CD4-positive, alpha-beta T cell (primary cell): Measurements from ENCODE around the gene TSKU. TPM values are rescaled to one million over a fixed set of nuclear protein-coding genes. Genes with fewer than 3 reads are reported as not detected.

Experiments used
- ATAC-seq: fragments of 200-7000 bp; cut with Tn5 transposase; one replicate; pipeline ENCODE4 v1.10.0; 2022; ENCODE audit warnings: mild to moderate bottlenecking; ENCODE audit not compliant: poor library complexity
- CTCF ChIA-PET: fragments of 350-600 bp; sonication (Branson Sonifier 250); formaldehyde crosslinking; loops from one replicate; lab custom pipeline; 2021; ENCODE audit warnings: antibody characterized with exemption, inconsistent platforms; lab: Charles Lee
- POLR2A ChIA-PET: fragments of 350-600 bp; sonication (Branson Sonifier 250); formaldehyde crosslinking; loops from one replicate; lab custom pipeline; 2021; ENCODE audit warnings: antibody characterized with exemption, inconsistent platforms; lab: Charles Lee
- DNase-seq, 14 experiments: peaks; one replicate each; pipeline ENCODE4 v3.0.0-alpha.2; 2013 to 2020; ENCODE audit warnings: mixed read lengths in 2 of 14
- H3K27ac ChIP-seq, 2 donors: one replicate each; pipeline versions ENCODE4 v1.5.1 to v1.7.0; 2013; ENCODE audit warnings: low read length in 2 of 2, low read depth in 1 of 2, mild to moderate bottlenecking in 1 of 2
- H3K27me3 ChIP-seq, 2 experiments: 1 replicate in 1 of 2; 2 replicates in 1 of 2; pipeline versions ENCODE4 v1.6.1 to v1.7.0; 2013; ENCODE audit warnings: low read length in 2 of 2, control low read depth in 1 of 2, mild to moderate bottlenecking in 1 of 2, moderate library complexity in 1 of 2; ENCODE audit not compliant: insufficient read depth in 2 of 2, control insufficient read depth in 1 of 2
- H3K36me3 ChIP-seq: one replicate; pipeline ENCODE4 v1.6.1; 2013; ENCODE audit warnings: low read length, control low read depth; ENCODE audit not compliant: insufficient read depth
- H3K4me1 ChIP-seq: one replicate; pipeline ENCODE4 v1.6.1; 2013; ENCODE audit warnings: low read length, control low read depth; ENCODE audit not compliant: insufficient read depth
- H3K4me3 ChIP-seq: one replicate; pipeline ENCODE4 v1.5.1; 2013; ENCODE audit warnings: mild to moderate bottlenecking, low read length, moderate library complexity
- H3K9me3 ChIP-seq, 2 experiments: 1 replicate in 1 of 2; 2 replicates in 1 of 2; pipeline versions ENCODE4 v1.6.1 to v1.7.0; 2013; ENCODE audit warnings: low read length in 2 of 2, mild to moderate bottlenecking in 2 of 2, control low read depth in 1 of 2, moderate library complexity in 1 of 2; ENCODE audit not compliant: control insufficient read depth in 1 of 2, insufficient read depth in 1 of 2
- H3K27ac Mint-ChIP-seq: one replicate; pipeline ENCODE4 v1.8.0; 2020; ENCODE audit warnings: mixed read lengths
- H3K27me3 Mint-ChIP-seq: one replicate; pipeline ENCODE4 v1.8.0; 2021; ENCODE audit warnings: mixed read lengths
- H3K36me3 Mint-ChIP-seq: one replicate; pipeline ENCODE4 v1.8.0; 2021; ENCODE audit warnings: low read depth, mixed read lengths
- H3K4me1 Mint-ChIP-seq: one replicate; pipeline ENCODE4 v1.8.0; 2021; ENCODE audit warnings: low read depth, mixed read lengths
- H3K4me3 Mint-ChIP-seq: one replicate; pipeline ENCODE4 v1.8.0; 2020; ENCODE audit warnings: mild to moderate bottlenecking, mixed read lengths
- H3K9me3 Mint-ChIP-seq: one replicate; pipeline ENCODE4 v1.8.0; 2020; ENCODE audit warnings: mixed read lengths
- CTCF ChIP-seq: fragments of 200-600 bp; IDR thresholded peaks from one replicate; pipeline ENCODE4 v1.8.0; 2022; ENCODE audit warnings: antibody characterized with exemption, mild to moderate bottlenecking
- intact Hi-C, 2 experiments: fragments of 100-400 bp; cut with DNase I in 1 of 2; cut with micrococcal nuclease in 1 of 2; formaldehyde crosslinking; loops; one replicate each; pipeline versions ENCODE4 v1.15.1 to v1.9.0; 2023 to 2025; cut with DNase I, micrococcal nuclease
- total RNA-seq, 174 experiments: library from RNA in 2 of 174; stranded (reverse) in 2 of 174; gene quantifications; one replicate each; pipeline ENCODE4 v1.2.3 and lab custom pipeline; 2021 to 2026

The TSKU gene
- total RNA-seq, 2 experiments from 2014 or later = 0.06 TPM; not detected in 1

DNA sequence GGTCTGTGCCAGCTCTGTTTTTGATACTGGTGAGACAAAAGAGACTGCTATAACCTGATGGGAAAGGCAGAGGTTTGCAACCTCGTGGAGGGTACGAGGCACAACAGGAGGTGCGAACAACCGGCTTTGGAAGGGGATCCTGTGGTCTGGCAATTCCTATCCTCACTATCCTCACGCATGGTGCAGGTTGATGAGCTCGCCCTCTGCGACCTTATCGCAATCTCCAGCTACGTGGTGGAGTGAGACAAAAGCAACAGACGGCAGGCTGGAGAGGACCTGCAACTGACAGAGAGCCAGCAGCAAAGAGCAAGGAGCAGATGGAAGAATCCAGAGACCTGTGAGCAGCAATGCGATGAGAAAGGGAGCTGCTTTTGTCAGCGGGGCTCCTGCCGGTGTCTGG, 47.3 kb upstream of the TSKU start:
- H3K36me3 ChIP-seq = no peaks in the 10 kb centered on the region
- no peaks in the 10 kb centered on the region for H3K9me3 ChIP-seq
- Mint-ChIP-seq H3K4me1 (no peaks in the 10 kb centered on the region), H3K36me3 (no peaks in the 10 kb centered on the region), H3K27me3 (no peaks in the 10 kb centered on the region), H3K27ac (no peak overlapping the region), H3K4me3 (no peak overlapping the region), H3K9me3 (no peaks in the 10 kb centered on the region)
- DNase-seq (no peak), ATAC-seq (no peak)
- no peaks in the 10 kb centered on the region for H3K27me3 ChIP-seq
- no peak overlapping the region for H3K4me3 ChIP-seq
- no peak overlapping the region for H3K27ac ChIP-seq
- ChIA-PET POLR2A (no interaction called here), CTCF (no interaction called here)
- intact Hi-C loops = loop anchor here (2.0 to 10.0 kb wide), 2 partner anchors 183 to 879 kb away; no protein-coding TSS in a partner anchor
- peaks cover 3% of the 10 kb centered on the region for H3K4me1 ChIP-seq
- no peak for TF ChIP-seq CTCF

- no peak for TF ChIP-seq CTCF
- Mint-ChIP-seq H3K4me3 (no peak overlapping the region), H3K9me3 (no peaks in the 10 kb centered on the region), H3K27me3 (no peaks in the 10 kb centered on the region), H3K27ac (no peak overlapping the region), H3K36me3 (no peaks in the 10 kb centered on the region), H3K4me1 (no peaks in the 10 kb centered on the region)
- no peaks in the 10 kb centered on the region for H3K27me3 ChIP-seq
- H3K27ac ChIP-seq = no peak overlapping the region
- ChIA-PET CTCF (no interaction called here), POLR2A (no interaction called here)
- H3K9me3 ChIP-seq = no peaks in the 10 kb centered on the region
- no peak overlapping the region for H3K4me3 ChIP-seq
- intact Hi-C loops = loop anchor here in 1 of 2 experiments (10.0 kb wide), 1 partner anchor 879 kb away; no protein-coding TSS in a partner anchor
- H3K36me3 ChIP-seq = no peaks in the 10 kb centered on the region
- H3K4me1 ChIP-seq = peaks cover 3% of the 10 kb centered on the region
- DNase-seq (no peak), ATAC-seq (no peak)
Measured at GRCh38 chr11:76736266-76736665, 46.9 kb upstream of the TSKU start.

- TF ChIP-seq CTCF = no peak
- ChIA-PET CTCF (no interaction called here), POLR2A (no interaction called here)
- Mint-ChIP-seq H3K9me3 (no peaks in the 10 kb centered on the region), H3K27ac (no peak overlapping the region), H3K36me3 (no peaks in the 10 kb centered on the region), H3K4me3 (no peak overlapping the region), H3K27me3 (no peaks in the 10 kb centered on the region), H3K4me1 (no peaks in the 10 kb centered on the region)
- Histone ChIP-seq H3K4me1 (peaks cover 3% of the 10 kb centered on the region), H3K36me3 (no peaks in the 10 kb centered on the region), H3K9me3 (no peaks in the 10 kb centered on the region), H3K27ac (no peak overlapping the region), H3K27me3 (no peaks in the 10 kb centered on the region), H3K4me3 (no peak overlapping the region)
- intact Hi-C loops = loop anchor here in 1 of 2 experiments (10.0 kb wide), 1 partner anchor 878 kb away; no protein-coding TSS in a partner anchor
- ATAC-seq = no peak
- no peak for DNase-seq
Measured at GRCh38 chr11:76736773-76737495, 46.2 kb upstream of the TSKU start.
